Prostate gland (tissue), 2 donors: Measurements from ENCODE around the gene ZKSCAN3. TPM values are rescaled to one million over a fixed set of nuclear protein-coding genes. Genes with fewer than 3 reads are reported as not detected.
"Not testable (repeated sequence)": the region's sequence is repeated elsewhere in the genome, so short reads cannot be mapped to it uniquely, and the experiment has no call there.

Source experiments
- DNase-seq: peaks from one replicate; pipeline ENCODE4 v3.0.0-alpha.2; 2019; ENCODE audit warnings: low spot score
- H3K27ac ChIP-seq, 2 donors: fragments of 200-600 bp; sonication (generic); 2 replicates each; pipeline ENCODE4 v1.5.1; 2017 to 2019
- H3K27me3 ChIP-seq: fragments of 200-600 bp; sonication (generic); replicated peaks from 2 replicates; pipeline ENCODE4 v1.5.1; 2019; ENCODE audit not compliant: insufficient read depth
- H3K36me3 ChIP-seq, 2 donors: fragments of 200-600 bp; sonication (generic); 1 replicate in 1 of 2; 2 replicates in 1 of 2; pipeline versions ENCODE4 v1.5.1 to v1.8.1; 2017 to 2019
- H3K4me1 ChIP-seq: fragments of 200-600 bp; sonication (generic); replicated peaks from 2 replicates; pipeline ENCODE4 v1.5.1; 2019
- H3K4me3 ChIP-seq, 2 donors: fragments of 200-600 bp; sonication (generic); 2 replicates each; pipeline ENCODE4 v1.5.1; 2017 to 2019
- H3K9me3 ChIP-seq: fragments of 200-600 bp; sonication (generic); 2 replicates; pipeline ENCODE4 v1.5.1; 2017
- CTCF ChIP-seq, 4 experiments: fragments of 200-600 bp in 2 of 4; fragments of 450-650 bp in 2 of 4; sonication (generic) in 2 of 4; IDR thresholded peaks; 1 replicate in 3 of 4; 2 replicates in 1 of 4; pipeline ENCODE4 v1.5.1; 2016 to 2019; ENCODE audit warnings: antibody characterized with exemption in 4 of 4, mild to moderate bottlenecking in 2 of 4, moderate library complexity in 2 of 4
- POLR2A ChIP-seq: fragments of 450-650 bp; IDR thresholded peaks from one replicate; pipeline ENCODE4 v1.6.1; 2016; ENCODE audit warnings: antibody characterized with exemption, mild to moderate bottlenecking
- POLR2AphosphoS5 ChIP-seq: sonication (generic); formaldehyde crosslinking; IDR thresholded peaks from one replicate; pipeline ENCODE4 v1.6.1; 2017; ENCODE audit warnings: antibody characterized with exemption
- WGBS: methylation state at CpG from one replicate; pipeline ENCODE4 v1.1.5; 2018; 5-methylcytosine and 5-hydroxymethylcytosine counted together
- intact Hi-C: fragments of 100-400 bp; cut with DNase I; formaldehyde crosslinking; loops from one replicate; pipeline ENCODE4 v1.14.2; 2022
- total RNA-seq, 2 donors: library from RNA; depleted of rRNA; stranded (reverse); fragments of >200 nt; gene quantifications; one replicate each; pipeline ENCODE4 v1.1.0, GENCODE V29; 2016

Gene ZKSCAN3
- total RNA-seq, 2 donors from 2014 or later: 5.9 to 6.5 TPM

- H3K4me3 ChIP-seq: no peak overlapping the region
- H3K4me1 ChIP-seq: peaks cover 4% of the 10 kb centered on the region
- intact Hi-C loops: loop anchor here (10.0 kb wide), 1 partner anchor 132 kb away; the partner anchor contains the start of gene ZSCAN9
- no peaks in the 10 kb centered on the region for H3K36me3 ChIP-seq
- H3K27me3 ChIP-seq: no peaks in the 10 kb centered on the region
- no peak overlapping the region for H3K27ac ChIP-seq
- 77% methylated on average over 6 of the region's 6 CpGs for WGBS
- no peak for DNase-seq
- no peak for TF ChIP-seq POLR2AphosphoS5
- TF ChIP-seq CTCF (IDR thresholded peaks at IDR 0.05): no peak
- TF ChIP-seq POLR2A: no peak
- H3K9me3 ChIP-seq: no peaks in the 10 kb centered on the region
Observed at GRCh38 chr6:28357036-28357435, 7.3 kb downstream of the ZKSCAN3 start.

GRCh38 chr6:28359562-28359961 lies 9.8 kb downstream of the ZKSCAN3 start:
- intact Hi-C loops: loop anchor here (10.0 kb wide), 1 partner anchor 135 kb away; the partner anchor contains the start of gene ZSCAN9
- H3K4me1 ChIP-seq, H3K9me3 ChIP-seq, H3K27ac ChIP-seq, H3K4me3 ChIP-seq, H3K27me3 ChIP-seq, H3K36me3 ChIP-seq, DNase-seq: not testable (repeated sequence)
- WGBS: 94% methylated on average over 11 of the region's 16 CpGs

DNA sequence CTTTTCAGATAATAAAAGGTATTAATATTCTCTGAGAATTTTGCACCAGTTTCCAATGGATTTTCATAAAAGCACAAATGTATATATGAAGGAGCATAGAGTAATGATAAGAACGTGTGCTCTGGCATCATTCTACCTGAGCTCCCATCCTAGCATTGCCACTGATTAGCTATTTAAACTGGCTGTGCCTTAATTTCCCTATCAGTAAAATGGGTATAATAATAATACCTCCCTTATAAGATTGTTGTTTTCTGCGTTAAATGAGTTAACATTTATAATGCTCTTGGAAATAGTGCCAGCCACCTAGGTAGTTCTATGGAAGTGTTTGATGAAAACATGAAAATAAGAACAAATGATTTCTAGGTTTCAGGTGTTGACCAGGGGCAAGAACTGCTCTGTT lies 11.2 kb downstream of the ZKSCAN3 start:
- intact Hi-C loops: no loop called here
- no peak for TF ChIP-seq POLR2AphosphoS5
- no peak for TF ChIP-seq CTCF (IDR thresholded peaks at IDR 0.05)
- TF ChIP-seq POLR2A: no peak
- 91% methylated on average over 2 of the region's 2 CpGs for WGBS
- H3K27me3 ChIP-seq: no peaks in the 10 kb centered on the region
- no peaks in the 10 kb centered on the region for H3K4me1 ChIP-seq
- no peak overlapping the region for H3K27ac ChIP-seq
- DNase-seq: no peak
- no peaks in the 10 kb centered on the region for H3K9me3 ChIP-seq
- H3K4me3 ChIP-seq: no peak overlapping the region
- peaks cover 0 to 8% of the 10 kb centered on the region in 2 donors for H3K36me3 ChIP-seq

- DNase-seq, H3K9me3 ChIP-seq, H3K4me1 ChIP-seq, H3K36me3 ChIP-seq, intact Hi-C loops, H3K4me3 ChIP-seq, H3K27me3 ChIP-seq, H3K27ac ChIP-seq: not testable (repeated sequence)
- 94% methylated on average over 4 of the region's 4 CpGs for WGBS
Observed at GRCh38 chr6:28365590-28365989, 15.8 kb downstream of the ZKSCAN3 start.

DNA sequence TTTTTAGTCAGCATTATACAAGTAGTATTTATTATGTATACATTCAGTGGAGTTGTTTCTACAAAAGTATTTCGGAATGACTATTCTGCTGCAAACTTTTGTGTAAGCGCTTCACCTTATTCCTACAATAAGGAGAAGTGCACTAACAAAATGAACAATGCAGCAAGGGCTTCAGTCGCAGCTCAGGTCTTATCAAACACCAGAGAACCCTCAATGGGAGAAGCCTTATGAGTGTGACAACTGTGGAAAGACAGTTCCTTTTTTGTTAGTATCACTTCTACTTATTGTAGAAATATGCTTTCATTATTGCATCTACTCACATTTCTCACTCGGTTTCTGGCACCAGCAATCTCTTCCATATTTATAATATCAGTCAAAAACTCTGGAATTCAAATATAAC lies 18.8 kb downstream of the ZKSCAN3 start:
- 86% methylated on average over 4 of the region's 4 CpGs for WGBS
- intact Hi-C loops: no loop called here
- Histone ChIP-seq H3K27me3 (no peaks in the 10 kb centered on the region), H3K4me3 (no peak overlapping the region), H3K4me1 (no peaks in the 10 kb centered on the region), H3K9me3 (no peaks in the 10 kb centered on the region), H3K36me3 (peaks cover 0 to 8% of the 10 kb centered on the region in 2 donors), H3K27ac (no peak overlapping the region)
- TF ChIP-seq POLR2A (no peak), POLR2AphosphoS5 (no peak), CTCF (IDR thresholded peaks at IDR 0.05) (no peak)
- DNase-seq: no peak

DNA sequence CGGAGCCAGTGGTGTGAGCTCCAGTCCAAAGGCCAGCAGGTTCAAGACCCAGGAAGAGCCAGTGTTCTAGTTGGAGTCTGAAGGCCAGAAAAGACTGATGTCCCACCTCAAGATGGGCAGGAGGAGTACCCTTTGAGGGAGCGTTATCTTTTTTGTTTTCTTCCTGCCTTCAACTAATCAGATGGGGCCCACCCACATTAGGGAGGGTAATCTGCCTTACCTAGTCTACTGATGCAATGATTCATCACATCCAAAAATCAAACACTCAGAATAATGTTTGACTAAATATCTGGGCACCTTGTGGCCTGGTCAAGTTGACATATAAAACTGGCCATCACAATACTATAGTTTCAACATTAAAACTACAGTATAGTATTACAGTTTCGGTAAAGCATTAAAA lies 19.7 kb downstream of the ZKSCAN3 start:
- Histone ChIP-seq H3K4me1 (no peaks in the 10 kb centered on the region), H3K27me3 (no peaks in the 10 kb centered on the region), H3K9me3 (no peaks in the 10 kb centered on the region), H3K27ac (no peak overlapping the region), H3K4me3 (no peak overlapping the region), H3K36me3 (peaks cover 0 to 8% of the 10 kb centered on the region in 2 donors)
- no peak for TF ChIP-seq POLR2AphosphoS5
- no peak for TF ChIP-seq CTCF (IDR thresholded peaks at IDR 0.05)
- no peak for TF ChIP-seq POLR2A
- DNase-seq: no peak
- intact Hi-C loops: no loop called here
- WGBS: 99% methylated on average over 3 of the region's 3 CpGs
